ENCODE measurements around the gene STXBP6. TPM values are rescaled to one million over a fixed set of nuclear protein-coding genes. Genes with fewer than 3 reads are reported as not detected.

STXBP6 gene
- total RNA-seq, 1 experiment from 2014 or later: 6.4 TPM

GRCh38 chr14:24956104-24956503 is 93.8 kb downstream of the STXBP6 start:
- no peak overlapping the region for H3K27ac Mint-ChIP-seq (ENCODE audit: unreplicated experiment)
- H3K4me3 Mint-ChIP-seq (ENCODE audit: low read depth, unreplicated experiment): no peak overlapping the region
- H3K9me3 Mint-ChIP-seq (ENCODE audit: low read depth, unreplicated experiment): no peaks in the 10 kb centered on the region
- no peak for DNase-seq
- no TSS peak for BruUV-seq (replicated peaks)
- no peaks in the 10 kb centered on the region for H3K36me3 Mint-ChIP-seq (ENCODE audit: insufficient read depth, unreplicated experiment)
- TF ChIP-seq CTCF (IDR thresholded peaks at IDR 0.05; ENCODE audit: unreplicated experiment): no peak
- no peaks in the 10 kb centered on the region for H3K27me3 Mint-ChIP-seq (ENCODE audit: unreplicated experiment)
- intact Hi-C loops (cut with micrococcal nuclease; ENCODE audit: unreplicated experiment): no loop called here
- peaks cover 8% of the 10 kb centered on the region for H3K4me1 Mint-ChIP-seq (ENCODE audit: low read depth, unreplicated experiment)
- CTCF ChIA-PET: no interaction called here

- TF ChIP-seq CTCF (IDR thresholded peaks at IDR 0.05; ENCODE audit: unreplicated experiment): no peak
- H3K4me3 Mint-ChIP-seq (ENCODE audit: low read depth, unreplicated experiment): no peak overlapping the region
- no peaks in the 10 kb centered on the region for H3K27me3 Mint-ChIP-seq (ENCODE audit: unreplicated experiment)
- BruUV-seq (replicated peaks): no TSS peak
- peaks cover 8% of the 10 kb centered on the region for H3K4me1 Mint-ChIP-seq (ENCODE audit: low read depth, unreplicated experiment)
- no peaks in the 10 kb centered on the region for H3K9me3 Mint-ChIP-seq (ENCODE audit: low read depth, unreplicated experiment)
- no peak for DNase-seq
- intact Hi-C loops (cut with micrococcal nuclease; ENCODE audit: unreplicated experiment): no loop called here
- no peak overlapping the region for H3K27ac Mint-ChIP-seq (ENCODE audit: unreplicated experiment)
- CTCF ChIA-PET: no interaction called here
- no peaks in the 10 kb centered on the region for H3K36me3 Mint-ChIP-seq (ENCODE audit: insufficient read depth, unreplicated experiment)
These were observed 95.3 kb downstream of the STXBP6 start for GRCh38 chr14:24954700-24955037.

GRCh38 chr14:24954037-24954699 is 95.8 kb downstream of the STXBP6 start:
- no TSS peak for BruUV-seq (replicated peaks)

GRCh38 chr14:24952851-24953666 is 96.9 kb downstream of the STXBP6 start:
- H3K4me1 Mint-ChIP-seq (ENCODE audit: low read depth, unreplicated experiment): peaks cover 8% of the 10 kb centered on the region
- intact Hi-C loops (cut with micrococcal nuclease; ENCODE audit: unreplicated experiment): no loop called here

More at GRCh38 chr14:24954037-24954699, 95.8 kb downstream of the STXBP6 start:
- peaks cover 8% of the 10 kb centered on the region for H3K4me1 Mint-ChIP-seq (ENCODE audit: low read depth, unreplicated experiment)
- DNase-seq: no peak
- no peak for TF ChIP-seq CTCF (IDR thresholded peaks at IDR 0.05; ENCODE audit: unreplicated experiment)
- H3K9me3 Mint-ChIP-seq (ENCODE audit: low read depth, unreplicated experiment): no peaks in the 10 kb centered on the region
- H3K36me3 Mint-ChIP-seq (ENCODE audit: insufficient read depth, unreplicated experiment): no peaks in the 10 kb centered on the region
- H3K27me3 Mint-ChIP-seq (ENCODE audit: unreplicated experiment): no peaks in the 10 kb centered on the region
- intact Hi-C loops (cut with micrococcal nuclease; ENCODE audit: unreplicated experiment): no loop called here
- H3K4me3 Mint-ChIP-seq (ENCODE audit: low read depth, unreplicated experiment): no peak overlapping the region
- CTCF ChIA-PET: interaction anchor here (1.6 kb wide), 1 partner anchor 148 kb away, joined by 7 read pairs; no protein-coding TSS in a partner anchor
- no peak overlapping the region for H3K27ac Mint-ChIP-seq (ENCODE audit: unreplicated experiment)

More at GRCh38 chr14:24952851-24953666, 96.9 kb downstream of the STXBP6 start:
- H3K4me3 Mint-ChIP-seq (ENCODE audit: low read depth, unreplicated experiment): no peak overlapping the region
- no TSS peak for BruUV-seq (replicated peaks)
- H3K27ac Mint-ChIP-seq (ENCODE audit: unreplicated experiment): no peak overlapping the region
- no peaks in the 10 kb centered on the region for H3K27me3 Mint-ChIP-seq (ENCODE audit: unreplicated experiment)
- peak; percentile 19 for DNase-seq
- H3K9me3 Mint-ChIP-seq (ENCODE audit: low read depth, unreplicated experiment): no peaks in the 10 kb centered on the region
- no peak for TF ChIP-seq CTCF (IDR thresholded peaks at IDR 0.05; ENCODE audit: unreplicated experiment)
- CTCF ChIA-PET: interaction anchor here (1.6 kb wide), 1 partner anchor 147 kb away, joined by 7 read pairs; no protein-coding TSS in a partner anchor
- no peaks in the 10 kb centered on the region for H3K36me3 Mint-ChIP-seq (ENCODE audit: insufficient read depth, unreplicated experiment)

Measured in Calu3 (cell line).